ENCODE results near the gene ZNF524.

ZNF524 gene

GRCh38 chr19:55642153-55643002 is 42.3 kb downstream of the ZNF524 start:
- no peak for DNase-seq (ENCODE audit: low spot score)

GRCh38 chr19:55643003-55643886 is 43.2 kb downstream of the ZNF524 start, which contains the start of gene ZNF581:
Gene ZNF581, plus strand, starts transcription at chr19:55643649. Its CDS starts 923 bp downstream, at chr19:55644572.
- no peak for DNase-seq (ENCODE audit: low spot score)

GRCh38 chr19:55643887-55644176 is 43.7 kb downstream of the ZNF524 start:
- DNase-seq (ENCODE audit: low spot score): no peak

- DNase-seq (ENCODE audit: low spot score): no peak
Measured at GRCh38 chr19:55644191-55644833, 44.2 kb downstream of the ZNF524 start.

- DNase-seq (ENCODE audit: low spot score): no peak
Measured at GRCh38 chr19:55644842-55645511, 44.9 kb downstream of the ZNF524 start.

- no peak for DNase-seq (ENCODE audit: low spot score)
Measured at GRCh38 chr19:55645512-55645881, 45.4 kb downstream of the ZNF524 start.

GRCh38 chr19:55646889-55647731 is 47.0 kb downstream of the ZNF524 start:
- DNase-seq (ENCODE audit: low spot score): no peak

GRCh38 chr19:55647732-55648584 is 47.9 kb downstream of the ZNF524 start, which contains the start of gene CCDC106:
Gene CCDC106, plus strand, starts transcription at chr19:55648212. Its CDS starts 835 bp downstream, at chr19:55649047.
- no peak for DNase-seq (ENCODE audit: low spot score)

- DNase-seq (ENCODE audit: low spot score): no peak
Measured at GRCh38 chr19:55648585-55649267, 48.6 kb downstream of the ZNF524 start.

- DNase-seq (ENCODE audit: low spot score): no peak
Measured at GRCh38 chr19:55649268-55650125, 49.4 kb downstream of the ZNF524 start.

- DNase-seq (ENCODE audit: low spot score): no peak
Measured at GRCh38 chr19:55650126-55650557, 50.1 kb downstream of the ZNF524 start.

- DNase-seq (ENCODE audit: low spot score): no peak
Measured at GRCh38 chr19:55650602-55651230, 50.6 kb downstream of the ZNF524 start.

- DNase-seq (ENCODE audit: low spot score): no peak
Measured at GRCh38 chr19:55651236-55651635, 51.1 kb downstream of the ZNF524 start.

- no peak for DNase-seq (ENCODE audit: low spot score)
Measured at GRCh38 chr19:55652311-55653128, 52.4 kb downstream of the ZNF524 start.
